HG03469 (cell line): ENCODE measurements around the gene CHCHD4.

ENCODE experiments used
- ATAC-seq: cut with Tn5 transposase; IDR thresholded peaks from one replicate; pipeline ENCODE4 v1.9.1; 2021; ENCODE audit warnings: mild to moderate bottlenecking, moderate library complexity, moderate number of reproducible peaks; ENCODE audit not compliant: unreplicated experiment

Gene CHCHD4

DNA sequence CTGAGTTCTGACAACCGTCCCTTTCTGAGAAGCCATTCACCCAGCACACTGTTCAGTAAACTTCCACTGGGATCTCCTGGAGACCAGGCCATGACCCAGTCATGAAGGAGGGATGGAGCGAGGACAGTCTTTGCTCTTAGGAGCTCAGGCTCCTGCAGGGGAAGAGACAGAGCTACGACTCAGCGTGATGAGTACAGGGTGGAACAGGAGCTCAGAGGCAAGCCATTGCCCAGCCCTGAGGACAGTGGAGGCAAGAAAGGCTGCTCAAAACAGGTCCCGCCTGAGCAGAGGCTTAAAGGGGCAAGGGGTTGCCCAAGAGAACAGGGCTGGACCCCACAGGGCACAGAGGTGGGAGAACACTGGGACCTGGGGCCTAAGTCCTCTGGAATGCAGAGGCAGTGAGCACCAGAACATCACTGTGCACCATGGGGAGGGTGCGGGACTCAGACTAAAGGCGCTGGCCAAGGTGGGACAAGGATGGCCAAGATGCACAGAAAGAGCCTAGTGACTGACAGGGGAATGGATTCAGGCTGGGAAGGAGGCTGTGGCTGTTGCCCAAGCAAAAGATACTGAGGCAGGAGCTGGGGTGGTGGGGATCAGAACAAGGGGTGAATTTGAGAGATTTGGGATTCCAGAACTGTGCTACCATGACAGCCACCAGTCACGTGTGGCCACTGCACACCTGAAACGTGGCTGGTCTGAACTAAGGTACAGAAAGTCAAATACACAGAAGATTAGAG is 26.0 kb upstream of the CHCHD4 start:
- no peak for ATAC-seq

DNA sequence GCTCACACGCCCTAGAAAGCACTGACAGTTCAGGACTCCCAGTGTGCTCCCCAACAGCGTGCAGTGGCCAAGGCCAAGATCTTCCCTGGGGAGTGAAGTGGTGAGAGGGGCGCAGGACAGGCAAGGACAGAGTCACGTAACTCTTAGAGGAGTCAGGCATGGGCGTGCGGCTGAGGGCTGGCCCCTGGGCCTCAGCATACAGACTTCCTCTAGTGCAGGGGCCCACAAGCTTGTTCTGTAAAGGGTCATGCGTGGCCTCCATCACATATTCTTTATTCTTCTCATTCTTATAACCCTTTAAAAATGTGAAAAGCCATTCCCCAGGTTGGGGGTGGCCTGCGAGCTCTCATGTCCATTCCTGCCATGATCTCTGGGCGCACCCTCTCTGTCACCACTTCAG is 25.4 kb upstream of the CHCHD4 start:
- ATAC-seq = no peak

DNA sequence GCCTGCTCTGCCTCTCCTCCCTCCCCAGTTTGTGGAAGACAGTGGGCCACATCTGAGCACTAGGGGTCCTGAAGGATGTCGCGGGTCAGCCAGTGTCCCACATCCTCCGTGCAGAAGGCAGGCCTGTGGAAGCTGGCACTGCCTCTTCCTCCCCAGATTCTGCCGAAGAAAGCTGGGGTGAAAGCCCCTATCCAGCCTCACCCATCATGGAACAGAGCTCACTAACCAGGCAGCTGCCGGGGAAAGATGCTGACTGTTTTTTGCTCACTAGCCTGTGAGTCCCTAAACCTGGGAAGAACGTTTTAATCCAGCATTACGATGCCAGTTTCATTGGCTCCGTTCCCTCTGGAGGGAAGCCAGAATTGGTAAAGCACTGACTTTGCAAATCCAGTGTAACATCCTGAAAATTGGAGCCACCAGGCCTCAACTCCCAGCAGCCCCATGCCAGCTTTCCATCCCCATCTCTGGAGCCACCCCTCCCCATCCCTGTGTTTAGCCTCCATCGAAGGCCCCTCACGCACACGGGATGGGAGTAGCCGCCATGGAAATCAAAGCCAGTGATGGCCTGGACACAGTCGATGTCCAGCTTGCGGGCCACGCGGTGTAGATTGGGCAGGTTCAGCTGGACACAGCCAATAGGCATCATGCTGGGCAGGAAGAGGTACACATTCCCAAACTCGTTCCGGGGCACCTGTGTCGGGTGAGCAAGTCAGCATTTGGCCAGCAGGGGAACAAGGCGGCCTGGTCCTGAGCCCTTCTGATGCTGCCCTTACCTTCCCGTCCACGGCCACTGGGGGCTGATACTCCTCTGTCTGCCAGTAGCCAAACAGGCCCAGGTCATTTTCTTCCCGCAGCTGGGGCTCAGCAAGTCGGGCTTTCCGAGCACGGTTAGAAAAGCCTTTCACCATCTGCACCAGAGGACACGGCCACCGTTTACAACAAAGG is 23.6 kb upstream of the CHCHD4 start:
- ATAC-seq = no peak

DNA sequence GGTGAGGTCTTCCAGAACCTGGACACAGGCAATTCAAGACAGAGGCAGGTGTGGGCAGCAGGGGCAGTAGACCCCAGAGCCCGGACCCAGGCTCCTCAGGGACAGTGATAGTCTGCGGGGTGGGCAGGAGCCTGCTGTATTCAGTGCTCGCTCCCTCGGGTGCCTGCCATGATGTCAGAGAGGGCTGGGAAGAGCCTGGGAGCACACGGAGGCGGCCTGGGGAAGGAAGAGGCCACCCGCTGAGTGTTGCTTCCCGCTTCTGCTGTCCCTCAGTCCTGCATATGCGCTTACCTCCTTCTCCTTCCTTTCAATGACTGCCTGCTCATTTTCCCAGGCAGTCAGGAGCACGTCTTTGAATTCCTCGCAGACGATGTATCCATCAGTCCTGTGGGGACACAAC is 22.9 kb upstream of the CHCHD4 start:
- no peak for ATAC-seq

DNA sequence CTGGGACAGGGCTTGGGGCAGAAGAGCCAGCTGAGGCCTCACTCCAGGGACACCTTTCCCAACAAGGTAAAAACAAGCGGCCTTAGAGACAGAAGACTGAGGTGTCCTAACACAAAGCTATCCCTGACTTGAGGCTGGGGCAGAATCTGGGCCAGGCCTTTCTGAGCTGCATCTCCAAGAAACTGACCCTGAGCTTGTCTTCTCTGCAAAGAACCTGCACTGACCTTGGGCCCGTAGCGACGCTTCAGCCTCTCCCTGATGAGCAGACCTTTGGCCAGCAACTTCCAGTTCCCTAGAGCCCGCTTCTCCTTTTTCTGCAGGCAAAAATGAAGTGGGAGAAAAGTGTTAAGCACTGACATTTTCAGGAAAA is 22.4 kb upstream of the CHCHD4 start:
- no peak for ATAC-seq

DNA sequence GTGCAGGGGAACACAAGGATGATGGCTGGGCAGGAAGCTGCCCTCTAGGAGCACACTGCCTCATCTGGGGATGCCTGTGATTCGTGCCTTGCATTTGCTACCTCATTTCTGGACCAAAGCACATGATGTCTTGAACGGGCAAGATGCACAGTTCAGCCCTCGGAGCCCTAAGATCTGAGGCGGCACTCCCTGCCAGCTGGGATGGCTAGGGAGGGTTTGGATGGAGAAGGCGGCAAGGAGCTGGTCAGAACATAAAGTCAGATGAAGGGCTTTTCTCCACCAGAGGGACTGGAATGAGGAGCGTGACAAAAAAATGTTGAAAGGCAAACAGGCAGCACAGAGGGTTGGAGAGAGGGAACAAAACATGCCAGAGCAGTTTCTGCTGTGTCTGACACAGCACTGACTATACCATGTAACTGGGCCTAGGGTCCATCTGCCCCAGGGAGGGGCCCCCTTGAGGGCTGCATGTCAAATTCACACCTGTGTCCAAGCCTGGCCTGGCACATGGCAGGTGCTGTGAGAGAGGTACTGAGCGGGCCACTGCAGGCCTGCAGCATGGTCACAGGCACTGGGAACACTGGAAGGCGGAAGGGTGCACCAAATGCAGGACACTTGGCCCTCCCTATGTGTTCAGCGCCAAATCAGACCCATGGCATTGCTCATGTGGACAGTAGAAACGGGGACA is 21.9 kb upstream of the CHCHD4 start:
- ATAC-seq = no peak

DNA sequence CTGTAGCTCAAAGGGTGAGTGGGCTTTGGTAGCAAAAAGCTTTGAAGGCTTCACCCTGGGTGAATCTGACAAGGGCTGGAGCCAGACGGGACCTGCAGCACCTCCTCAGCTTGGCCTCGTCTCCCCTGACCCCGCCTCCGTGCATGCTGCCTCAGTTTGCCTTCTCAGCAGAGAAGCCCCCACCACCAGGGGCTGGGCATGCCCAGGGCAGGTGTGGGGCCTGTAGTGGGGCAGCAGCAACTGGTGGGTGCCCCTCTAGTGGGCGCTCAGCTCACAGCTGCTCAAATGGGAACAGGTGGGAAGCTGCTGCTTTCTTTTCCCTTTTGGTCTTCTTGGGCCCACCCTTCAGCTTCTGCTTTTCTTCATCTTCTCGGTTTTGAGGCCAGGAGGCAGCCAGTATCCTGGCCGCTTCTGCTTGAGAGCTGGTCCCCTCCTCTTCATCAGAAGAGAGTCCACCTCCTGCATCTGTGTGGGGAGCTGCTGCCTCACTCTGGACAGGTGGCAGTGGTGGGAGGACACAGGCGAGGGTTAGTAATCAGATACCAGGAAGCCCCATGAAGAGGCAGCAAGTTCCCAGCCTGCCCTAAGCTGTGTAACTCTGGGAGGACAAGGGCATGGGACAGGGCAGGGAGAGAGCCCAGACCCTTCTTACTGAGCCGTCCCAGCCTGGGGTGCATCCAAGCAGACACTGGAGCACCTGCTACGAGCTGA is 21.2 kb upstream of the CHCHD4 start:
- ATAC-seq = no peak

DNA sequence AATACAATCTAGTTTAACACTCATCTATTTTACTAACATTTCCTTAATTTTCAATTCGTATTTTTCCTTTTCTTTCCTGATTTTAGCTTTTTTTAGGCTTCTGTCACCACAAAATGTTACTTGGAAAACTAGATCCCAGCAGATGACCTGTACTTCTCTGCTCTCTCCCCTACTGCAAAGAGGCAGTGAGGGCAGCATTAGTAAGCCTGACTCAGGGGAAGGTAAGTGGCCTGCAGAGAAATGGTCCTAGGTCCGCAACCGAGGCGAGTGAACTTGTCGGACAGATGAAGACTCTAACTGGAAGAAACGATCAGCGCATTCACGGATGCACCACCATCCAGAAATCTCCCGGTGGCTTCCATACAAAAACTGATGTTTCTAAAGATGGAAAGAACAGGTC is 20.6 kb upstream of the CHCHD4 start:
- no peak for ATAC-seq

DNA sequence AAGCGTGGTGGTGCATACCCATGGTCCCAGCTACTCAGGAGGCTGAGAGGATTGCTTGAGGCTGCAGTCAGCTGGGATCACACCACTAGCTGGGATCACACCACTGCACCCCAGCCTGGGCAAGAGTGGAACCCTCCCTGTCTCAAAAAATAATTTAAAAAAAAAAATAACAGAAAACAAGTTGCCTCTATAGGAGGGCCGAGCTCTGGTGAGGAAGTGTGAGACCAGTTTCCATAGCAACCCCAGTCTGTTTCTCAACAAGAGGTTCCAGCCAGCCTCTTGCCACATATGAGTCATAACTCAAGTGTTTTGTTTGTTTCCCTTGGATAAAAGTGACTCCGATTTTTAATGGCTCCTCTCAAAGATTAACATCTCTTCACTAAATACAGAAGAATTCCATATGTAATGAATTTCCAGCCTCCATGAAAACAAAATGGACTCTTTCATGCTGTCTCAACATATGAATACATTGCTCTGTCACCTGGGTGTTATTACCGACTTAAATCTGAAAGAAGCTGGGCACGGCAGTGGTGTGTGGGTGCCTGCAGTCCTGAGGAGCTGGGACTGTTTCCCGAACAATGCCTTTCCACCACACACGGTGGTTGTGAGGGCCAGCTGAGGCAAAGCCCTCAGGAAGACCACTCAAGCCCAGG is 19.9 kb upstream of the CHCHD4 start:
- ATAC-seq = peak; percentile 87

DNA sequence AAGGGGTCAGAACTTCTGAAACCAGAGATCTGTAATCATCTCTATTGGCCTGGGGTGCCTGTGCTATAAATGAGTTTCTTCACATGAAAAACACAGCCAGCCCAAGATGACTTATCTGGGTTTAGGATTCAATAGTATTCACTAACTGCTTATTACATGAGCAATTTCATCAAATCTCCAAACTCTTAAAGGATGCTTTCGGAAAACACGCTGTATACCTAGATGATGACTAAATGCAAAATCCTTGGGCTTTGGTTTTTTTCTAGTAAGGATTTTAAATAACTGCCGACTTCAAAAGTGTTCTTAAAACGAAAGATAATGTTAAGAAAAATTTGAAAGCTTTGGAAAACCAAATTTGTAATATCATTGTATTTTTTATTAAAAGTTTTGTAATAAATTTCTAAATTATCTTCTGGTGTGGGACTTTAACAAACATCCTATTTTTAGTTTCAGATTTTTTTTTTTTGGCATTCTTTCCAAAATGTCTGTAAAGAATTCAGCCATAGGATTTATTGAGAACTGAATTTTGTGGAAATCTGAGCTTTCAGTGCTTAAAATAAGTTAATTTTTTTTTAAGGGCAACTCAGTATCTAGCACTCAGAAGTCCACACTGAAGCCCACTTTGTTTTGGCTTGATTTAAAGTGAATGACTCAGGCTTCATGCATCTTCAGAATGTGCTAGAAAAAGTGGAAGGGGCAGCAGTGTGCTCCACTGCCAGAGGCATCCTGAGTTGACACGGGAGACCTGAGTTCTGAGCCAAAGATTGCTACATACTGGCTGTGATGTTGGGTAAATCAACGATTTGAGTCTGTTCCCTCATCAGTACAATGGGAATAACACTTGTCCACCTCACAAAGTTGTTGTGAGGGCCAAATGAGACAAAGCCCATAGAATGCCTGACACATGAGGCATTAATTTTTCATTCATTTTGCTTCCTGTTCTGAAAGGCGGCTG is 18.9 kb upstream of the CHCHD4 start:
- ATAC-seq = no peak

DNA sequence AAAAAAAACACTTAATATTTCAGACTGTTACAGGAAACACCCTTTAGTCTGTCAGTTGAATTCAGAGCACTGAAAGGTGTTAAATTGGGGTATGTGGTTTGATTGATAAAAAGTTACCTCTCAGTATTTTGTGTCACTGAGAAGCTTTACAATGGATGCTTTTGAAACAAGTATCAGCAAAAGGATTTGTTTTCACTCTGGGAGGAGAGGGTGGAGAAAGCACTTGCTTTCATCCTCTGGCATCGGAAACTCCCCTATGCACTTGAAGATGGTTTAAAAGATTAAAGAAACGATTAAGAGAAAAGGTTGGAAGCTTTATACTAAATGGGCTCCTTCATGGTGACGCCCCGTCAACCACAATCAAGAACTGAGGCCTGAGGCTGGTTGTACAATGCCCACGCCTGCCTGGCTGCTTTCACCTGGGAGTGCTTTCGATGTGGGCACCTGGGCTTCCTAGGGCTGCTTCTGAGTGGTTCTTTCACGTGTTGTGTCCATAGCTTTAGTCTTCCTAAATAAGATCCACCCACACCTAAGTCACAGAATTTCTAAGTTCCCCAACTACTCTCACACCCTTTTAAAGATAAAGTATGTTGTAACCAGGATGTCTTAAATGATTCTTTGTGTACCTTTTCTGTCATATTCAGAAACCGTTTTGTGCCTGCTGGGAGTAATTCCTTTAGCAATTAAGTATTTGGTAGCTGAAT is 18.0 kb upstream of the CHCHD4 start:
- ATAC-seq = no peak

DNA sequence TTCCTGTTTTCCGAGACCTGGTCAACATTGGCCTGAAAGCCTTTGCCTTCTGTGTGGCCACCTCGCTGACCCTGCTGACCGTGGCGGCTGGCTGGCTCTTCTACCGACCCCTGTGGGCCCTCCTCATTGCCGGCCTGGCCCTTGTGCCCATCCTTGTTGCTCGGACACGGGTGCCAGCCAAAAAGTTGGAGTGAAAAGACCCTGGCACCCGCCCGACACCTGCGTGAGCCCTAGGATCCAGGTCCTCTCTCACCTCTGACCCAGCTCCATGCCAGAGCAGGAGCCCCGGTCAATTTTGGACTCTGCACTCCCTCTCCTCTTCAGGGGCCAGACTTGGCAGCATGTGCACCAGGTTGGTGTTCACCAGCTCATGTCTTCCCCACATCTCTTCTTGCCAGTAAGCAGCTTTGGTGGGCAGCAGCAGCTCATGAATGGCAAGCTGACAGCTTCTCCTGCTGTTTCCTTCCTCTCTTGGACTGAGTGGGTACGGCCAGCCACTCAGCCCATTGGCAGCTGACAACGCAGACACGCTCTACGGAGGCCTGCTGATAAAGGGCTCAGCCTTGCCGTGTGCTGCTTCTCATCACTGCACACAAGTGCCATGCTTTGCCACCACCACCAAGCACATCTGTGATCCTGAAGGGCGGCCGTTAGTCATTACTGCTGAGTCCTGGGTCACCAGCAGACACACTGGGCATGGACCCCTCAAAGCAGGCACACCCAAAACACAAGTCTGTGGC is 17.1 kb upstream of the CHCHD4 start:
- no peak for ATAC-seq

DNA sequence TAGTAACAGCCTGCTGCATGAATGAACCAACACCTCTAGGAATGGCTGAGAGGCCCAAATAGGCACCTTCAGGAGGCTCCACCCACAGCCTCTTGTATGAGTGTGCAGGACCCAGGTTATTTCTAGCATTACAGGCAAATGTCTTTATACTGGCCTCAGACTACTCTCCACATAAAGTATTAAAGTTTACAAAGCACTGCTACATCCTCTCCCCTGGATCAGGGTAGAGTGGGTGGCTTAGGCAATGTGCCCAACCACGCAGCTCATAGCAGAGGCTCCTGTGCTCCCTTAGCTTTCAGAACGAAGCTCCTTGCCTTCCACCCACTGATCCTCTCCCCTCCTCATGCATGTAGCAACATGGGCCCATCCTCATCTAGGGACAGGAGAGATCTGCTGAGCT is 16.5 kb upstream of the CHCHD4 start:
- no peak for ATAC-seq

DNA sequence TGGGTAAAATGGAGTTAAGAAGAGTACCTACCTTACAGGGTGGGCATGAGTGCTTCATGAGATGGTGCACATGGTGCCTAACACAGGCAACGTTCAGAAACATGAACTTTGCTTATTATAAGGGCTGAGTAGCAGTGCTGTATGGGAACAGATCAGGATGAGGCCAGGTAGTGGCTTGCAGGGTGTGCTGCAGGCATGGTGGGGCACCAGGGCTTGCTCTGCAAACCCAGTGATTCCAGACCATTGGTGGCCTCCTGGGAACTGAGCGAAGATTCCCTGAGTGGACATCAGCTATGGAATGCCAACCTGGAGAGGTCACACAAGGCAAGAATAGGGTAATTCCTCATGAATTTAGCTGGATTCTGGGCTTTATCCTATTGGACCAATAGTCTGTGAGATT is 16.0 kb upstream of the CHCHD4 start:
- no peak for ATAC-seq

DNA sequence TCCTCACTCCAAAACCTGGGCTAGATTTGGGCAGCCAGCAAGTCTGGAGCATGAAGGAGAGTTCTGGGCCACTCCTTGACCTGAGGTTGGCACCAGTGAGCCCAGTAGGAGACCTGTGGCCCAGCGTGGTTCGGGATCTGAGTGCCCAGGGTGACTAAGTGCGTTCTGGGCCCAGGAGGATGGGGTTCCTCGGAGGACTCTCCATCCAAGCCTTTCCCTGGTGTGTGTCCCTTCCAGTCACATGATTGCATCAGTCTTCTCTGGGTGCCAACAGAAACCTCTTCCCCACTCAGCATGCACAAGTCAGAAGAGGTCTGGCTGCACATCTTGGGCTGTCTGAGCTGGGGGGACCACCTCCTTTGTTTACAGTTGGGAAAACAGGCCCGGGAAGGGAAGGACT is 15.1 kb upstream of the CHCHD4 start:
- no peak for ATAC-seq

DNA sequence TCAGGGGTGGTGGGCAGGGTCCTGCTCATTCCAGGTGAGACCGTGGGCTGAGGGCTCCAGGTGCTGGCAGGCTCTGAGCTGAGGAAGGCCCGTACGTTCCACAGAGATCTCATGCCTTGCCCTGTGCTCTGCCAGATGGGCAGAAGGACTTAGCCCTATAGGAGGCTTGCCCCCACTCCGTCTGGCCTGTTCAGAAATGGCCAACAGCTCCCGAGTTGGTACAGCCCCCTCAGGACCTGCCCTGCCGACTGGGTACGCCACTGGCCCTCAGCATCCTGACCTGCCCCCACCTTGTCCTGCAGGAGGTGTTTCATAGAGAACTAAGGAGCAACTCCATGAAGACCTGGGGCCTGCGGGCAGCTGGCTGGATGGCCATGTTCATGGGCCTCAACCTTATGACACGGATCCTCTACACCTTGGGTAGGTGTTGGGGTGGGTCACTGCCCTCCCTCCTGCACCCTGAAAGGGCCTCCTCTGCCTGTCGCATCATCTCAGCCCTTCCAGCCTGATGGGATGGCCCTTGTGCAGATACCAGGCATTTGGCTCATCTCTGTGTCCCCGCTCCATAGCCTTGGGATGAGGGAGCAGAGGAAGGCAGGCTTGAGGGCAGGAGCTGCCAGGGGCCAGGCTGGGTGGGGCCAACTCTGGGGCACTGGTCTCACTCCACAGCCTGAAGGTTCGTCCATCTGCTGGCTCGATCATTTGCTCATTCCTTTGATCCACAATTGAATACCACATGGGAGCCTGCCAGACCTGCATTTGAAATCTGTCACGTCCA is 14.4 kb upstream of the CHCHD4 start:
- no peak for ATAC-seq

DNA sequence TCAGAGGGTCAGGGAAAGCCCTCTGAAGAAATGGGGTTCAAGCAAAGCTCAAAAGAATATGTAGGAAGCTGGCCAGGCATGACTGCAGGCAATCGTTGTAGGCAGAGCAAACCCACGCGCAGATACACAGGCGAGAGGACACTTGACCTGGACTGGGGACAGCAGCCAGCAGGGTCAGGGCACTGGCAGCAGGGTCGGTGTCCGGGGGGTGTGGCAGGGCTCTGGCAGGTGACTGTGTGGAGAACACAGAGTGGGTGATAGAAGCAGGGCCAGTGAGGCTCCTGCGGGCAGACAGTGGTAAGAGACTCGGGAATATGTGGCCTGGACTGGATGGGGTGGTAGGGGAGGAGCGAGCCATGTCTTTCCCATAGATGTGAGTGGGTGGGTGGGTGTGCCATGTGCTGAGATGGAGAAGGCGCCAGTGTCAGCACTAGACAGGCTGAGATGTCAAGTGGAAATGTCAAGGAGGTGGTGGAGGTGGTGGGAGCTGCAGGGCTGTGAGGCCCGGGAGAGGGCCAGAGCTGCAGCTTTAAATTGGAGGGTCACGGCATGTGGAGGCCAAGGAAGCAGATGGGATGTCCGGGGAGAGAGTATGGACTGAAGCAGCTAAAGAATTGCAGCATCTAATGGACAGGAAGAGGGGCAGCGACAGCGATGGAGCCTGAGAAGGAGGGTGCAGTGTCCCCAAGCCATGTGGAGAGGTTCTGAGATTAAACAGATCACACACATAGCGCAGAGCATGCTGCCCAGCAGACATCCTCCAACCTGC is 13.6 kb upstream of the CHCHD4 start:
- ATAC-seq = no peak
